ENCODE data around the gene CNOT6. TPM values are rescaled to one million over a fixed set of nuclear protein-coding genes. Genes with fewer than 3 reads are reported as not detected.

The CNOT6 gene
- total and polyA plus RNA-seq, 11 donors: 3.1 to 18.8 (median 12.9) TPM

GRCh38 chr5:180563994-180564393 lies 69.8 kb downstream of the CNOT6 start:
- no peak for DNase-seq
- Histone ChIP-seq H3K9me3 (no peaks in the 10 kb centered on the region), H3K27ac (no peak overlapping the region), H3K36me3 (peaks cover 0 to 61% (median 51%) of the 10 kb centered on the region in 9 donors), H3K4me1 (no peaks in the 10 kb centered on the region), H3K27me3 (no peaks in the 10 kb centered on the region), H3K4me3 (no peak overlapping the region)
- intact Hi-C loops (cut with DNase I): no loop called here
- TF ChIP-seq CTCF (IDR thresholded peaks at IDR 0.05) (no peak), POLR2A (IDR thresholded peaks at IDR 0.05) (no peak)
- no peak for ATAC-seq
- WGBS, 4 donors: 86 to 96% (median 89%) methylated on average over 3 of the region's 3 CpGs

- peaks cover 0 to 97% (median 88%) of the 10 kb centered on the region in 9 donors for H3K36me3 ChIP-seq
- no peak overlapping the region for H3K4me3 ChIP-seq
- intact Hi-C loops (cut with DNase I): no loop called here
- no peaks in the 10 kb centered on the region for H3K9me3 ChIP-seq
- no peak for ATAC-seq
- 81 to 84% (median 83%) methylated on average over 8 of the region's 8 CpGs for WGBS, 4 donors
- H3K4me1 ChIP-seq: no peaks in the 10 kb centered on the region
- H3K27ac ChIP-seq: no peak overlapping the region
- no peak for DNase-seq
- no peaks in the 10 kb centered on the region for H3K27me3 ChIP-seq
- no peak for TF ChIP-seq POLR2A (IDR thresholded peaks at IDR 0.05)
- TF ChIP-seq CTCF (IDR thresholded peaks at IDR 0.05): no peak
These were observed 74.7 kb downstream of the CNOT6 start for GRCh38 chr5:180568914-180569313.

- DNase-seq (no peak), ATAC-seq (no peak)
- 78 to 88% (median 83%) methylated on average over 2 of the region's 2 CpGs for WGBS, 4 donors
- H3K27ac ChIP-seq: no peak overlapping the region
- no peak overlapping the region for H3K4me3 ChIP-seq
- TF ChIP-seq CTCF (IDR thresholded peaks at IDR 0.05) (no peak), POLR2A (IDR thresholded peaks at IDR 0.05) (no peak)
- no peaks in the 10 kb centered on the region for H3K9me3 ChIP-seq
- peaks cover 0 to 74% (median 67%) of the 10 kb centered on the region in 9 donors for H3K36me3 ChIP-seq
- no peaks in the 10 kb centered on the region for H3K4me1 ChIP-seq
- intact Hi-C loops (cut with DNase I): no loop called here
- H3K27me3 ChIP-seq: no peaks in the 10 kb centered on the region
These were observed 81.4 kb downstream of the CNOT6 start for GRCh38 chr5:180575571-180575970.

- Histone ChIP-seq H3K27ac (no peak overlapping the region), H3K4me3 (no peak overlapping the region), H3K4me1 (no peaks in the 10 kb centered on the region), H3K36me3 (peaks cover 0 to 28% (median 21%) of the 10 kb centered on the region in 9 donors), H3K27me3 (peaks cover 0 to under 1% (median 0%) of the 10 kb centered on the region in 9 donors), H3K9me3 (peaks cover 0 to 8% (median 0%) of the 10 kb centered on the region in 12 donors)
- no peak for ATAC-seq
- DNase-seq: no peak
- TF ChIP-seq POLR2A (IDR thresholded peaks at IDR 0.05) (no peak), CTCF (IDR thresholded peaks at IDR 0.05) (no peak)
- WGBS, 4 donors: 88 to 92% (median 91%) methylated on average over 6 of the region's 6 CpGs
- intact Hi-C loops (cut with DNase I): no loop called here
These were observed 86.5 kb downstream of the CNOT6 start for GRCh38 chr5:180580681-180581080.

All from heart left ventricle (tissue), 16 donors.